Stomach (tissue), 4 donors: ENCODE measurements around the gene CEP70.

Experiments
- EP300 ChIP-seq: sonication (generic); formaldehyde crosslinking; IDR thresholded peaks from one replicate; pipeline ENCODE4 v1.6.1; 2017; ENCODE audit warnings: antibody characterized with exemption
- TF ChIP-seq, protein P1 (sequence below), 7 experiments: fragments of 450-650 bp in 4 of 7; fragments of 200-600 bp in 3 of 7; sonication (generic) in 3 of 7; IDR thresholded peaks; one replicate each; pipeline ENCODE4 v1.5.1; 2016 to 2019; ENCODE audit warnings: antibody characterized with exemption in 7 of 7, control low read depth in 2 of 7, mild to moderate bottlenecking in 1 of 7

DNA sequence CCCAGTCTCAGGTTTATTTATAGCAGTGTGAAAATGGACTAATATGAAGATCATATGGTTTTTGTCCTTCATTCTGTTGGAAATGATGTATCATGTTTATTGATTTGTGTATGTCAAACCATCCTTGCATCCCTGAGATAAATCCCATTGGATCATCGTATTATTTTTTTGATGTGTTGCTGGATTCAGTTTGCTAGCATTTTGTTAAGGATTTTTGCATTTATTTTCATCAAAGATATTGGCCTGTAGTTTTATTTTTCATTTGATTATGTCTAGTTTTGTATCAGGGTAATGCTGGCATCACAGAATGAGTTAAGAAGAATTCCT lies 48.8 kb upstream of the CEP70 start:
- TF ChIP-seq EP300 = no peak
- TF ChIP-seq, protein P1, sequence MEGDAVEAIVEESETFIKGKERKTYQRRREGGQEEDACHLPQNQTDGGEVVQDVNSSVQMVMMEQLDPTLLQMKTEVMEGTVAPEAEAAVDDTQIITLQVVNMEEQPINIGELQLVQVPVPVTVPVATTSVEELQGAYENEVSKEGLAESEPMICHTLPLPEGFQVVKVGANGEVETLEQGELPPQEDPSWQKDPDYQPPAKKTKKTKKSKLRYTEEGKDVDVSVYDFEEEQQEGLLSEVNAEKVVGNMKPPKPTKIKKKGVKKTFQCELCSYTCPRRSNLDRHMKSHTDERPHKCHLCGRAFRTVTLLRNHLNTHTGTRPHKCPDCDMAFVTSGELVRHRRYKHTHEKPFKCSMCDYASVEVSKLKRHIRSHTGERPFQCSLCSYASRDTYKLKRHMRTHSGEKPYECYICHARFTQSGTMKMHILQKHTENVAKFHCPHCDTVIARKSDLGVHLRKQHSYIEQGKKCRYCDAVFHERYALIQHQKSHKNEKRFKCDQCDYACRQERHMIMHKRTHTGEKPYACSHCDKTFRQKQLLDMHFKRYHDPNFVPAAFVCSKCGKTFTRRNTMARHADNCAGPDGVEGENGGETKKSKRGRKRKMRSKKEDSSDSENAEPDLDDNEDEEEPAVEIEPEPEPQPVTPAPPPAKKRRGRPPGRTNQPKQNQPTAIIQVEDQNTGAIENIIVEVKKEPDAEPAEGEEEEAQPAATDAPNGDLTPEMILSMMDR (IDR thresholded peaks at IDR 0.05) = no peak
